K562 (cell line): ENCODE results near the gene LENG8. TPM values are rescaled to one million over a fixed set of nuclear protein-coding genes. Genes with fewer than 3 reads are reported as not detected.

Experiments used
- AFF4 ChIP-seq: sonication (generic); formaldehyde crosslinking; IDR thresholded peaks from 2 replicates; pipeline ENCODE4 v1.8.0; 2023; ENCODE audit warnings: mild to moderate bottlenecking, missing genetic modification reagents
- BACH1 ChIP-seq: fragments of 200-800 bp; sonication (Bioruptor generic); IDR thresholded peaks from 2 replicates; pipeline ENCODE4 v1.6.1; 2016; ENCODE audit warnings: missing genetic modification characterization, missing compliant biosample characterization
- E2F8 ChIP-seq: fragments of 450-650 bp; IDR thresholded peaks from 2 replicates; pipeline ENCODE4 v1.7.1; 2018; ENCODE audit warnings: mild to moderate bottlenecking, low read depth; ENCODE audit not compliant: partially characterized antibody
- EP300 ChIP-seq: IDR thresholded peaks from 2 replicates; pipeline ENCODE4 v1.6.1; 2012; ENCODE audit warnings: low read length, improper control_type of control experiment
- FOXA3 ChIP-seq, 2 experiments: fragments of 450-650 bp in 1 of 2; sonication (generic) in 1 of 2; formaldehyde crosslinking; IDR thresholded peaks in 1 of 2; conservative IDR thresholded peaks in 1 of 2; 2 replicates each; pipeline versions ENCODE4 v1.4.0 to v1.8.0; 2020 to 2022; ENCODE audit warnings: mild to moderate bottlenecking in 2 of 2, missing genetic modification reagents in 1 of 2
- FOXJ3 ChIP-seq: sonication (generic); formaldehyde crosslinking; IDR thresholded peaks from 2 replicates; pipeline ENCODE4 v1.4.0; 2020; ENCODE audit warnings: mild to moderate bottlenecking, missing genetic modification reagents
- HINFP ChIP-seq: fragments of 450-650 bp; conservative IDR thresholded peaks from 2 replicates; pipeline ENCODE4 v1.6.1; 2016; ENCODE audit warnings: missing genetic modification characterization, low read depth, mild to moderate bottlenecking, control low read depth, missing compliant biosample characterization
- HMG20A ChIP-seq: fragments of 450-650 bp; formaldehyde crosslinking; conservative IDR thresholded peaks from 2 replicates; pipeline ENCODE4 v1.4.0; 2020; ENCODE audit warnings: mild to moderate bottlenecking, mixed read lengths
- HNRNPUL1 ChIP-seq: fragments of 200-400 bp; formaldehyde crosslinking; IDR thresholded peaks from 2 replicates; pipeline ENCODE4 v1.6.1; 2017; ENCODE audit warnings: low read length
- SETDB1 ChIP-seq: IDR thresholded peaks from one replicate; pipeline ENCODE4 v1.6.1; 2012; ENCODE audit warnings: low read length, control low read depth, inconsistent platforms
- SMARCB1 ChIP-seq: IDR thresholded peaks from 2 replicates; pipeline ENCODE4 v1.6.1; 2011; ENCODE audit warnings: improper control_type of control experiment, low read depth; ENCODE audit not compliant: insufficient read length
- ZBTB33 ChIP-seq: sonication (generic); formaldehyde crosslinking; IDR thresholded peaks from 2 replicates; pipeline ENCODE4 v1.8.1; 2023; ENCODE audit warnings: mild to moderate bottlenecking, missing genetic modification reagents
- ZNF3 ChIP-seq: fragments of 250-450 bp; sonication (Bioruptor Pico); IDR thresholded peaks from 2 replicates; pipeline ENCODE4 v1.5.0; 2021; ENCODE audit warnings: mild to moderate bottlenecking, moderate library complexity
- ZNF347 ChIP-seq: fragments of 450-650 bp; formaldehyde crosslinking; IDR thresholded peaks from 2 replicates; pipeline ENCODE4 v1.4.0; 2020; ENCODE audit warnings: low read depth, mild to moderate bottlenecking, moderate library complexity
- ZNF668 ChIP-seq: fragments of 250-450 bp; sonication (Bioruptor Pico); IDR thresholded peaks from 2 replicates; pipeline ENCODE4 v1.8.0; 2022; ENCODE audit warnings: mild to moderate bottlenecking, inconsistent platforms
- ZNF766 ChIP-seq: fragments of 200-800 bp; sonication (Bioruptor generic); conservative IDR thresholded peaks from 2 replicates; pipeline ENCODE4 v1.6.1; 2016; ENCODE audit warnings: missing genetic modification characterization, missing compliant biosample characterization
- polyA plus RNA-seq, 8 experiments: library from polyadenylated mRNA; depleted of rRNA in 4 of 8; stranded (reverse) in 5 of 8; unstranded in 3 of 8; fragments of >200 nt; fragmentation: Nextera tagmentation in 2 of 8; fragmentation: Illumina TruSeq in 1 of 8; extraction: Ambion mirVana in 2 of 8; extraction: Trizol in 1 of 8; gene quantifications; 2 replicates each; pipeline versions ENCODE4 v1.2.1 to v1.2.3, GENCODE V29; 2011 to 2014; ENCODE audit warnings: inconsistent platforms in 1 of 8, missing spikeins in 1 of 8
- total RNA-seq, 7 experiments: library from RNA; depleted of rRNA in 6 of 7; stranded (reverse); fragments of >200 nt in 6 of 7; fragmentation: Illumina TruSeq in 2 of 7; extraction: Trizol in 2 of 7; gene quantifications; 2 replicates each; pipeline versions ENCODE4 v1.2.1 to v1.2.3, GENCODE V29; 2011 to 2021; ENCODE audit warnings: low replicate concordance in 1 of 7

The LENG8 gene
- total and polyA plus RNA-seq, 9 of the 15 experiments (the other 6 are each of a cell fraction or from before 2014, with no cell fraction given), result 0.74 to 146 (median 28.1) TPM

- TF ChIP-seq AFF4 (CRISPR knock-in tag) (0 out of 2 replicates have a peak, but pooled peaks have one; percentile 42), ZNF347 (CRISPR knock-in tag) (no peak), ZNF668 (CRISPR knock-in tag) (no peak), EP300 (0 out of 2 replicates have a peak, but pooled peaks have one; percentile 25), HNRNPUL1 (no peak), BACH1 (tag) (no peak), HINFP (tag) (no peak), ZNF3 (no peak), FOXJ3 (CRISPR knock-in tag) (no peak), FOXA3 (CRISPR knock-in tag; conservative IDR thresholded peaks at IDR 0.05 in 1 of 2, IDR thresholded peaks at IDR 0.05 in 1 of 2) (no peak), SETDB1 (no peak), SMARCB1 (no peak), ZNF766 (CRISPR knock-in tag) (no peak), ZBTB33 (CRISPR knock-in tag) (0 out of 2 replicates have a peak, but pooled peaks have one; percentile 45), HMG20A (CRISPR knock-in tag) (no peak), E2F8 (peak; percentile 22)
Observed at GRCh38 chr19:54448774-54449700, at the start of gene LENG8 (continued).
